NCI-H2107 treated with DMSO at 0.1 percent for 48 hours (cell line): ENCODE data around the gene TBXAS1.

ENCODE experiments used
- DNase-seq: peaks from one replicate; lab custom pipeline; 2025; ENCODE audit not compliant: unreplicated experiment; lab: John Stamatoyannopoulos, UW

Gene TBXAS1

DNA sequence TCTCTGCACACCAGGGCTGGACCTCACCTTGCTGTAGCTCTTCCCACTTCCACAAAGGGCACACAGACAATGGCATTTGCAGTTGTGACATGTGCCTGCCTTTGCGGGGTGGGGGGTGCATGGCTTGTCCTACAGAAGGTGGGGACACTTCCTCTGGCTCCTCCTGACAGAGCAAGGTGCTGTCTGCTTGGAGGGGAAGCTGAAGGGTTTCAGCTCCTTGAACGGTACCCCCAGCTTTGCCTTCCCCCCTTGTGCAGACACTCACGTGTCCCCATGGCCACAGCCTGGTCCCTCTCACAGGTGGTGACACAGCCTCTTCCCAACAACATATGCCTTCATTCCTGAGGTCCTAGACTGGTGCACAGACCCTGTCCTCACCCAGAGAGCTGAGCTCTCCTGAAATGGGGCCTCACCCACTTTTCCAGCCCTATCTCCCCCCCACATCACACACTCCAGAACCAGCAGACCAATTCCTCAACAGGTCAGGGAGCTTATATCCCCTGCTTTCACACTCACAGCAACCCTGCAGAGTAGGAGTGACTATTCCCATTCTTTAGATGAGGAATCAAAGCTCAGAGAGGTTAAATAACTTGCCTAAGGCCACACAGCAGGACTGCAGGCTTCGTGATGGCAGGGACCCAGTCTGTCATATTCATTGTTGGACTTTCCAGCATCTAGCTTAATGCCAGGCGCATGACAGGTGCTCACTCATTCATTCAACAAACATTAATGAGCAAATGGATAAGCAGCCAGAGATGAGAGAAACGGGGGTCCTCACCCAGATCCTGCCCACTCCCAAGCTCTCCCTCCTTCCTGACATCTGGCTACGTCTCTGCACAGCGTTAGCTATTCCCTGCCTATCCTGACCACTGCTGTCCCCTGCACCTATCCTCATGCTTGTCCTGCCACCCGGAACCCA, 189.3 kb downstream of the TBXAS1 start:
- DNase-seq: no peak

DNA sequence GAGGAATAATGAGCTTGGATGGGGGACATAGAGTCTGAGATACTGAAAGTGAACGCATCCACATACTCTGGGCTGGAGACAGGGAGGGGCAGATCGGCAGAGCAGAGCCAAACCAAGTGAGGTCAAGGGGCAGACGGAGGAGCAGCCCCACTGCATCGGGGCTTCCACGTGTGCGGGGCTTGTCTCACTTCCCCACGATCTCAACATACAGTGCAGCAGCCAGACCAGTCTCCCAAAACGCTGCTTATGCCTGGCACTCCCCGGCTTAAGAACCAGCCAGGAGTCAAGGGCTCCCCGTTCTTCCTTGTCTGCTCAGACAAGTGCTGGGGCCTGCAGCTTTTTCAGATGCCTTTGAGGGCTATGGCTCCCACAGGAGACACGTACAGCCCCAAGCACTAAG, 190.1 kb downstream of the TBXAS1 start:
- DNase-seq: no peak

DNA sequence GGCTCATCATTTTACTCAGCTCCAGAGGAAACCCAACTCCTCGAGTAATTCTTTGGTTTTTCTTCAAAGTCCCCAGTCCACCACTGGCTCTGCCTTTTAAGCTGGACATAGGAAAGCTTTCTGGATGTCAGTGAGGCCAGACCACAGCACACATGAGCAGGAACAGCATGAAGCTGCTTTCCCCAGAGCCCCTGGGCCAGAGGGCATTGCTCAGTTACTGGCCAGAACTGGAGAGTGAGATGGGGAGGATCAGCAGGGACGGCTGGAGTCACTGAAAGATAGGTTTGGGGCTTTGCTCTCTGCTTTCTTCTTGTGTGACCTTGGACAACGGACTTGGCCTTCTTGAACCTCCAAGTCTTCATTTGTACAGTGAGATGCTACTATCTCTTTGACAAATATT, 190.5 kb downstream of the TBXAS1 start:
- DNase-seq: no peak

DNA sequence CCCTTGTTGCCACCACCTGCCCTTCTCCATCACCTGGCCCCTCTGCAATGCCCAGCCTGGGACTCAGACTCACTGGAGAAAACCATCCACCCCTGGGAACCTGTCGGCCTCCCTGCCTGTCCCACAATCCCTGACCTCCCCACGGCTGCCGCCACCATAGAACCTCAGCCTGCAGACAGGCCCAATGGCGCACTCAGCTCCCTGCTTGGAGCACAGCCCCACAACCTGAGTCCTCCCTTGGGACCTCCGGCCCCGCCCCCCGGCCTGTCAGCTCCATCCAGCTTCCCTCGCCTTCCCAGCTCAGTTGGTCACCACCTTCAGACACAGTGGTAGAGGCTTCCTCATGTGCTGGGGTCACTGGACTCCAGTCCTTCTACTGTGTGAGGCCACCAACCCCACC, 192.5 kb downstream of the TBXAS1 start:
- DNase-seq: no peak

DNA sequence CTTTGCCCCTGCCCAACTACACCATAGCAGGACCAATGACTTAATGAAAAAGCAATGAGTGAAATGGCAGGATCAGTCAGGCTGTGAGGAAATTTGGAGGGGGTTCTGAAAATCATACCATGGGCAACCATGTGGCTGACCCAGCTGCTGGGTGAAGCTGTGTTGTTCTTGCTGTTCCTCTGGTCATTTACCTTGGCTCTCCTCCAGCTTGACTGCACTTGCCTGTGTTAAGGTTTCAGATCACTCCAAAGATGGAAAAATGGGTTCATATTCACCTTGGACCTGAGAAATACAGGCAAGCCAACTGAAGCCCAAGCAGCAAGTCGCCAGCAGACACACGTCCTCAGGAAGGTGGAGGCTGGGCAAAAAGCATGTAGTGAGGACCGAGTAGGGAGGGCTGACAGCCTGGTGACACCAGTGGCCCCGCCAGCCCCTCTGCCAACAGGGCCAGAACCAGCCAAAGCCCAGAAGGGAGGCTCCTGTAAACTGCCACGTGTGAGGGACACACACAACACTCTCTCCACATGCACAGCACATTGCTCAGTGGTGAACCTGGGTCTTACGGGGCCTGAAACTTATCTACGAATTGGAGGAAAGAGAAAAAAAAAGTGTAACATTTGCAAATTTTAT, 193.6 kb downstream of the TBXAS1 start:
- no peak for DNase-seq

DNA sequence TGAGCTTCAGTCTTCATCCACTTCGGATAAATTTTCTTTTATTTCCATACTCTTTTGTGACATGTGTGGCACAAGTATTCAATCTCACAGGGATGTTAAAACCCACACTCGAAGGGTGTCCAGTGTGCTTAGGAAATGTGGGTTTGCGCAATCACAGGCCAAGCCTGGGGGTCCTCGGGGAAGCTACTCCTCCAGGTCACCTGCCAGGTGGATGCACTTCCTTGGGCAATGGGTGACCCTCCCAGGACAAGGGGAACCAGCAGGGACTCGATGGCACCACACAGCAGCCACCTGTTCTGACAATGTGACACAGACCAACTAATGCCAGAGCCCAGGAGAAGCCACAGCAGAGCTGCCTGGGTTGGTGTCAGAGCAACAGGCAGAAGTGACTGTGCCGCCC, 194.7 kb downstream of the TBXAS1 start:
- no peak for DNase-seq

DNA sequence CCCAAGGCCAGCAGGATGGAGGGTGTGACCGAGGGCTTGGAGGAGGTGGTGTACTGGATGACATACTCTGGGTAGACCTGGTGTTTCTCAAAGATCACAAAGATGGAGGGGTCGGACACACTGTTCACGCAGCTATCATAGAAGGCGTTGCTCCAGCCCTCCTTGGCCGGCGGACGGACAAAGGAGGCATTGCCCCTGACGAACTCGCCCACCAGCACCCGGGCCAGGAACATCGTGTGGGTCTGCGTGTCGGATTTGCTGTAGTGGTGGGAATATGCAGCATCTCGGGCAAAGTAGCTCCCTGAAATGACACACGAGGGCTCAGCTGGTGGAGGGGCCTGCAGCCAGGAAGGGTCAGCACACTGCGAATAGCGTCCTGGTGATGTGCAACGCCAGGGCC, 195.5 kb downstream of the TBXAS1 start:
- no peak for DNase-seq

DNA sequence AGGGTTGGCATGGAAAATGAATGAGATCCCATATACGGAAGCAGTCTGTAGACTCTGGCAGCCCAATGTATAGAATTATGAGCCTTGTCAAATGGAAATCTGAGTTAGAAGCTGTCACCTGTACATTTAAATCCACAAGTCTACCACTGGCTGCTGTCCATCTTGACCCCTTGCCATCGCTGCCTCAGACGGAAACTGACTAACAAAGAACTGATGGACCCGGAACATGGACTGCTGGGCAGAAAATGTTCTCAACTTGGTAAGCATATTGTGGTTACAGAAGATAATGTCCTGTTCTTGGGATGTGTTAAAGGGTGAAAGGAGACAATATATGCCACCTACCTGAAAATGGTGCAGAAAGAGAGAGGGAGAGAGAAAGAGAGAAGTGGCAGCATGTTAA, 196.2 kb downstream of the TBXAS1 start:
- no peak for DNase-seq

DNA sequence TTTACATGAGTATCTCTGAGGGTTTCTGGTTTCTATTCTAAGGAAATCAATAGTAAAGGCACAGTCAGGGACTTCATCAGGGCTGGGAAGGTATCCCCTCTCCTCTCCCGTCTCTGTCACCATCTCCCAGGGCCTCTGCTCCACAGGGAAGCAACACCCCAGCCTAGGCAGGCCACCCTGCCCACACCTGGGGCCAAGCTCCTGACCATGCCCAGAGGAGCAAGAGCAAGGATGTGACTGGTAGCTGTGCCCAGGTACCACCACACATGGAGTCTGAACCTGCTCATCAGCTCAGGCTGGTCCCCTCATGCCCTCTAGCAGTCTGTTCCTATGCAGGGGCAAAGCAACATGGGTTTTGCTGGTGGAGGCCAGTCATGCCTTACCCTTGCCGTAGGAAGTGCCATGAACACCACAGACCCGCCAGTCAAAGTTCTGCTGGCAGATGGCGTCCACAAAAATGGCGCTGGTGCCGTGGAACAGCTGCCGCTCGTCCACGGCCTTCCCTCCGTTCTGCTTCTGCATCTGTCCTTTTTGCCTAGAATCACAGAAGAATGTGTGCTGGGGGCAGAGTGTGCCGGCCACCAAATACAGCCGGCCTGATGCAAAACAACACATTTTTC, 196.9 kb downstream of the TBXAS1 start:
- no peak for DNase-seq

DNA sequence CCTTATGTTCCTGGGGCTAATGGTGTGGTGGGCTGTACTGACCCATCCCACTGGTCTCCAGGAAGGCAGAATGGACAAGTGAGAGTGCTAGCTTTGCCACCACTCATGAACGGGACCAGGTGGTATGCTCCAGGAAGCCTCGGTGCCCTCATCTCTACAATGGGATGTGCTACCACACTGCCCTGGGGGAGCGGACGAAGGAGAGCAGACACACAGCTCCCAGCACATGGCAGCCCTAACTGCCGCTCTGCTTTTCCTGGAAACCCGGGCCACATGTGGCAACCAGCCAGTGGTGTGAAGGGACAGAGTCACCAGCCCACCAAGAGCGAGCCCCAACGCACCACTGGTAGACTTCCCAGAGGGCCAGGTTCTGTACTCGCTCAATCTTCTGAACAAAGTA, 197.9 kb downstream of the TBXAS1 start:
- DNase-seq: no peak

DNA sequence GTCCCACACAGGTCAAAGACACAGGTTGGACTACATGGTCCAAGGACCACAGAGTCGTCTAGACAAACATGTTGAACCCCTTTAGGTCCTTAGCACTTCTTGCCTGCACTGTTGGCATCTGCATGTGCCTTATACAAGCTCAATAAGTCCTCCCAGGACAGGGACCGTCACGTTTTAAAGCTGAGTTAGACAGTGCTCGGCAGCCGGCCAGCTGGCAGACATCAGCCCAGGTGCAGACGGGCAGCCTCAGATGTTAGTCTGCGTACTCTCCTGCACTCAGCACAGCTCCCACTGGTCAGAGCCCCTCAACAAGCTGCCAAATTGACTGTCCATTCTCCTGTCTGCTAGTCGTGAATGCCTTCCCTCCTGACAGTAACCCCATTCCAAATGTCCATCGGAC, 198.8 kb downstream of the TBXAS1 start:
- no peak for DNase-seq

DNA sequence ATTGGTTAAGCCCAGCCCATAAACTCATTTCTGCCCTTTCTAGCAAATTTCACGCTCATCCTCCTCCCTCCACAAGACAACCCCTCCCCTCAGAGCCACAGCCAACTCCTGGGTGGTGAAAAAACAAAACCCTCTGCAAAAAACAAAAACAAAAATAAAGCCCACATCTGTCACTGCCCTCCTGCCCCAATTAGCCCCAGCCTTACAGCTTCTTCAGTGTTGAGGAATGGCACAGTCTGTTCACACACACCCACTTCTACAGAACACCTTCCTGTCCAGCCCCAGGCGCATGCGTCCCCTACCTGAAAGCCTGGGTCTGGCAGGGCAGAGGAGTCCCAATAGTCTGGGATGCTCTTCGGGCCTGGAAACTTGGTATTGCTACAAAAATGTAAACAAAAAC, 199.2 kb downstream of the TBXAS1 start:
- DNase-seq: no peak

DNA sequence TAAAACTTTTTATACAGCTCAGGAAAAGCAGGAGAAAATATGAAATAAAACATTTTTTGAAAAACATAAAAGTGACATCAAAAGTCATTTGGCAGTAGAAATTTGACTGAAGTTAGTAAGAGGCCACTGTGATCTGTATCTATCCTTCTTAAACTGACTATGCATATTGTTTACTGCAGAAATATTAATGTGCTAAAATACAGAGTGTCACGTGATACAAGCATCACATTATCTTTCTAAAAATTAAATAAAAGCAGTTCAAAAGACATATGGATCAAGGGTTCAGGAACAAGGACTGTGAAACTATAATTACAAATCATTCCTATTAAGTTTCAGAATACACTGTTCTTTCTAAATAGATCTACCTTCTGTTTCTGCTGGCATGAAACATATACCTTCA, 200.0 kb downstream of the TBXAS1 start:
- DNase-seq: no peak

DNA sequence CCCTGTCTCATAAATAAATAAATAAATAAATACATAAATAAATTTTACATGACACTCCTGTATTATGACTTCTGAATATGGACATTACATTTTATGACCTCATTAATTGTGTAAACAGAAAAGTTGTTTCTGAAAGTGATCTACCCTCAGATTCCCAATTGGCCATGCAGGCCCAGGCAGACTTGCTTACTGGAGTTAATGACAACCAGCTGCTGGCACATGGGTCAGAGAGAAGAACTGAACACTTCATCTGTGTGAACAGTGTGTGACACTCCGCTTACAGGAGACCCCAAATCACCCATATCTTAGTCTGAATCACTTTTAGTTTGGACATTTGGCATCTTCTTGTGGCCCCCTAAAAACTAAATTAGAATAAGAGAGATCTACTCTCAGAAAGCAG, 202.3 kb downstream of the TBXAS1 start:
- DNase-seq: no peak

DNA sequence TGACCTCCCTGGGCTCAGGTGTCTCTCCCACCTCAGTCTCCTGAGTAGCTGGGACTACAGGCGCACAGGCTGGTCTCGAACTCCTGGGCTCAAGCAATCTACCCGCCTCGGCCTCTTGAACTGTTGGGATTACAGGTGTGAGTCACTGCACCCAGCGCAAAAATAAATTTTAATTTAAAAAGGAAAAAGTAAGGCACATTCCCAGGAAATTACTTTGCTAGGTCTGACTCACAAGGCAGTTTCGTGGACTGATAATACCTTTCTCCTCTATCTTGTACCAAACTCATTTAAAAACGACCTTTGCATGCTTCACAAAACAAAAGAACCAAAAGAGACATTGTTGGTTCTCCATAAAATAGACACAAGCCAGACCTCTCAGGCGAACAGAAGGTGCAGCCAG, 204.0 kb downstream of the TBXAS1 start:
- no peak for DNase-seq

DNA sequence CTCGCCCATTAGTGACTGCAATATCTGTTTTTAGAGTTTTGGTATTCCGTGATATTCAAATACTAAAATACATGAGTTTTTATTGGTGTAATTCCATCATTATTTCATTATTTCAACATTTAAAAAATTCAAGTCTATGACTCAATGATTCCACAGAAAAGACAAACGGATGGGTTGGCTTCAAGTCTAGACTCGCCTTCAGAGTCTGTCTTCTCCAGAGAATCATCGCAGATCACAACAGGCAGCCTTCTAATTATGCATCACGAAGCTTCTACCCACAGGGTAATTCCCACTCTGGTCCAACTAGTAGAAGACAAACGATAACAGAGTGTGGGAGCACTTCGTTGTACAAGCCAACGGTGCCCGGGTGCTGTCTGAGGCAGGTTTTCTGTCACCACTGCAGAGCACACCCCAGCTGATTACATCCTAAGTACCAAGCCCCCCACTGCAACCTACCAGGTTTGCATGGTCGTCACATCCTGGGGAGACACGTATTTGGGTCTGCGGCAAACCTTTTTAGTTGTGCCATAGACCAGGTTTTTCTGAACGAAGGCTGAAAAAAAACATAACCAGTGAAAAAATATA, 204.8 kb downstream of the TBXAS1 start:
- no peak for DNase-seq

DNA sequence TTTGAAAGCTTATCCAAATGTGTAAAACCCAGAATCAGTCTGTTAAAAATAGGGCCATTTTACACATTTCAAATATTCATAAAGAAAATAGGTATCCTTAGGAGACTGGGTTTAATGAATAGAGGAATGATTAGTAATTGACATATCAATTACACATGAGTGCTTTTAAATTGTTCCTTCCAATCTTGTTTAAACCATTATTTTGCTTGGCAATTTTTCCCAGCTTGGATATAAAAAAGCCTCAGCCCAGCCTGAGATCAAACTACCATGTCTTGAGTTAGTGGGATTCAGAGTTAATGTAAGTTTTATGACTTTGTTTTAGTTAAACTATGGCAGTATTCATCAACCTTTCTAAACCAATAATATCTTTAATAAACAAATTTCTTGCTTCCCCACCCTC, 205.4 kb downstream of the TBXAS1 start:
- no peak for DNase-seq

DNA sequence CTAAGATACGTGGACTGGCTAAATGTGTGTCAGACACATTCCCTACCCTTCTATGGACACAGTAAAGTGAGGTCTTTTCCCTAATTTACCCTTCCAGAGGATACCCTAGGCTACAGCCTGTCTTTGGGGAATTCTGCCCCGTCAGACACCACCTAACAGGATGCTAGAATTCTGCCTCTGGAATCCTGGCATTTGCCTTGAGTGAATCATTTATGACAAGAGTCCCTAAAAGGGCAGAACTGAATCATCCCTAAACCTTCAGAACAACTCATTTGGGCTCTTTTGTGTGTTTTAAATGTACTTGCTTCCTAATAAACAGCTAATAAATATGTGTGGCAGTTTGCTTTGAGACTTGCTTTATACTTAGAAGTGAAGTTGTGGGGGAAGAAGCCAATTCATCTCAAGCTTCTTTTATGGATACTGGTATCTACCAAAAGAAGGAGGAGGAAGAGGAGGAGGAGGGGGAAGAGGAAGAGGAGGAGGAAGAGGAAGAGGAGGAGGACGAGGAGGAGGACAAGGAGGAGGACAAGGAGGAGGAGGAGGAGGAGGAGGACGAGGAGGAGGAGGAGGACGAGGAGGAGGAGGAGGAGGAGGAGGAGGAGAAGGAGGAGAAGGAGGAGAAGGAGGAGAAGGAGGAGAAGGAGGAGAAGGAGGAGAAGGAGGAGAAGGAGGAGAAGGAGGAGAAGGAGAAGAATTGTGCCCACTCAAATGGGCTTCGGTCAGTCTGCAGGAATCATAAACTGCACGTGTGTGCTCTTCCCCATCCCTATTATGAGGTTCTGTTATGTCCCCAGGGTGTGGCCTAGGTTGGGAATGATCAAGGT, 206.5 kb downstream of the TBXAS1 start:
- DNase-seq: no peak

DNA sequence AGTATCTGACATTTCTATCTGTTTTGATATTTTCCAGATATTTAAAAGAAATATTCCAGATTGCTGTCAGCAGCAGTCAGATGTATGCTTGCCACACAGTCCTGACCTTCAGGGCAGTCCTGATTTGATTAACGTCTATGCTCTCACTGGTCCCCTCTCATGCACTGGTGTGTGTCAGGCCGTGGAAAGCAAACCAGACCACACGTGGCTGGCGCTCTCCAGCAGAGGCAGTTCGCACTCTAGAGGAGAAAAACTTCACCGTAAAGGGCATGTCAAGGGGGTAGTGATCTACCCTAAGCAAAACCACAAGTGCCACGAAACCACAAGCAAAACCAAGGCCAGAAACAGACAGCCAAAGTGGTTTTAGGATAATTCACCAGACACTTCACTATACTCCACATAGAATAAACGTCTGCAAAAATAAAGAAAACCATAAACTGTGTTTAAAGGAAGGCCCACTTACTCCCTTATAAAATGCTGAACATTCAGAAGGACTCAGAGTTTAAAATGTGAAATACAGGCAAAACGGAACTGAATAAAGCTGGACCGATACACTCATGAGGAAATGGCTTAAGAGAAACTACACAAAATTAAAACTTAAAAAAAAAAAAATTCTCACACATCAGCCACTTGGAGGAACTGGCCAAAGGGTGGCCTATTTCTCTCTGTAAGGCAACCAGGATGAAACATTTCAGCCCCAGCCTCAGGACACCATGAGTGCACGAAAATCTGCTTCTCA, 207.3 kb downstream of the TBXAS1 start:
- DNase-seq: peak; percentile 31

DNA sequence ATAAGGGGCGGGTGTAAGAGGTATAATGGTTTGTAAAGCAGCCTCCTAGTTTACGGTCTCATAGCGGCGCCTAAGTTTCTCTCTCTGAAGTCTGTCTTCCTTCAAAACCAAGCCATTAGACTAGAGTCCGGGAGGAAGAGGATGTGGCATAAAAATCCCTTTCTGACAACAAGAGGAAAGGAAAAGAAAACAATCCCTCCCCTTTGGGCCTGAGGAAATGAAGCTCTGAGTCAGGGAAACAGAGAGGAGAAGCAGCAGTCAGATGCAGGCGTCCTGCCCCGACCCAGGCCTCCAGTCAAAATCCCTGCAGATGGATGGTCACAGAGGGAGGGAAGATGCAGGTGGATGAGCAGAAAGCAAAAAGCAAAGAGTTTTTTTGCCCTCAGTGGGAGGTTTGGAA, 210.0 kb downstream of the TBXAS1 start:
- DNase-seq: no peak
